OCI-LY1 (cell line): ENCODE measurements around the gene BUB1.

ENCODE experiments used
- EZH2 ChIP-seq: fragments of 200-600 bp; sonication (generic), shearing (Covaris generic); IDR thresholded peaks from 2 replicates; pipeline ENCODE4 v1.8.0; 2017; ENCODE audit warnings: borderline replicate concordance, mixed run types, mild to moderate bottlenecking, antibody characterized with exemption, low read length, moderate library complexity, mixed read lengths
- TF ChIP-seq, protein P1 (sequence below): fragments of 200-600 bp; sonication (generic), shearing (Covaris generic); IDR thresholded peaks from 2 replicates; pipeline ENCODE4 v1.5.1; 2017; ENCODE audit warnings: mild to moderate bottlenecking, antibody characterized with exemption, low read length, moderate library complexity, mixed read lengths

DNA sequence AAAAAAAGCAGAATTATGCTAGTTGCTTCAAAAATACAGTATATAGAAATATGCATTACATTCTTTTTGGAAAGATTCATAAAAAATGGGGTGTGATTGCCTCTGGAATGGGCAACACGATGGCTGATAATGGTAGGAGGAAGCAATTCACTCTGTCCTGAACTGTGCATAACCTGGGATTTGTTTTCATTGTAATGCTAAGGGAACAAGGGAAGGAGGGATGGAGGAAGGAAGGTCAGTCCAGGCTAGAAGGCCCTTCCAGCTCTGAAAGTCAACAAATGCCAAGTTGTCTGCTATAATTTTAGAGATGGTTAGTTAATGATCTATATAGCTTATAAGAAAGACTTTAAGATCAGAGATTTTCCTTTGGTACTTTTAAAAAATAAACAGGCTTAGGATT is 40.8 kb downstream of the BUB1 start:
- TF ChIP-seq, protein P1, sequence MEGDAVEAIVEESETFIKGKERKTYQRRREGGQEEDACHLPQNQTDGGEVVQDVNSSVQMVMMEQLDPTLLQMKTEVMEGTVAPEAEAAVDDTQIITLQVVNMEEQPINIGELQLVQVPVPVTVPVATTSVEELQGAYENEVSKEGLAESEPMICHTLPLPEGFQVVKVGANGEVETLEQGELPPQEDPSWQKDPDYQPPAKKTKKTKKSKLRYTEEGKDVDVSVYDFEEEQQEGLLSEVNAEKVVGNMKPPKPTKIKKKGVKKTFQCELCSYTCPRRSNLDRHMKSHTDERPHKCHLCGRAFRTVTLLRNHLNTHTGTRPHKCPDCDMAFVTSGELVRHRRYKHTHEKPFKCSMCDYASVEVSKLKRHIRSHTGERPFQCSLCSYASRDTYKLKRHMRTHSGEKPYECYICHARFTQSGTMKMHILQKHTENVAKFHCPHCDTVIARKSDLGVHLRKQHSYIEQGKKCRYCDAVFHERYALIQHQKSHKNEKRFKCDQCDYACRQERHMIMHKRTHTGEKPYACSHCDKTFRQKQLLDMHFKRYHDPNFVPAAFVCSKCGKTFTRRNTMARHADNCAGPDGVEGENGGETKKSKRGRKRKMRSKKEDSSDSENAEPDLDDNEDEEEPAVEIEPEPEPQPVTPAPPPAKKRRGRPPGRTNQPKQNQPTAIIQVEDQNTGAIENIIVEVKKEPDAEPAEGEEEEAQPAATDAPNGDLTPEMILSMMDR: no peak
- TF ChIP-seq EZH2: no peak
